Activated naive CD8-positive, alpha-beta T cell treated with anti-CD3 and anti-CD28 coated beads, Interleukin-2, amount 50 U/mL, for 16 hours (primary cell): ENCODE measurements around the gene SH3D21.

ENCODE experiments used
- DNase-seq: peaks from one replicate; pipeline ENCODE4 v3.0.0-alpha.2; 2020; ENCODE audit warnings: low read depth, low spot score

The SH3D21 gene

DNA sequence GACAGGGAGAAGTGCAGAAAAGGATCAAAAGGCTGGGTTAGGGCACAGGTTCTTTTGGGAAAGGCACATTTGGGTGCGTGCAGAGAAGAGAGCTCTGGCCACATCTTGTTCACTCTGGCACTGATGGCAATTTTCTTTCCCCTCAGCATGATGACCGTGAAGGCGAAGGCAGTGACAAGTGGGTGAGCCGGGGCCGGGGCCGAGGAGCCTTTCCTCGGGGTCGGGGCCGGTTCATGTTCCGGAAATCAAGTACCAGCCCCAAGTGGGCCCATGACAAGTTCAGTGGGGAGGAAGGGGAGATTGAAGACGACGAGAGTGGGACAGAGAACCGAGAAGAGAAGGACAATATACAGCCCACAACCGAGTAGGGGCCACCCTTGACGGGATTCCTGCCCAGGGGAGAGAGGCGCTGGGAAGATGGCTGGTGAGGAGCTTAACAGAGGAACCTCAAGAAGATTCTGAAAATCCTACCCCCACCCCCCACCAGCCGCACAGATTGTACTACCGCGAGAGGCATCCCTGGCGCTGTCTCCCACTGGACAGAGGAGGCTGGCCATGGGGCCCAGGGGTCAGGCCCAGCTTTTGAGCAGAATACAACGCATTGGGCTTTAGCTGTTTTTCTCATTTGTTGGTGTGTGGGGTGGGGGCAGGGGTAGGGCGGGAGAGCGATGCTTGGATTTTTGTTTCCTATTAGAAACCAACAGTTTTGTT, 2.4 kb upstream of the SH3D21 start:
- no peak for DNase-seq

- DNase-seq = no peak
These were observed 1.6 kb upstream of the SH3D21 start for GRCh38 chr1:36304521-36304920.

DNA sequence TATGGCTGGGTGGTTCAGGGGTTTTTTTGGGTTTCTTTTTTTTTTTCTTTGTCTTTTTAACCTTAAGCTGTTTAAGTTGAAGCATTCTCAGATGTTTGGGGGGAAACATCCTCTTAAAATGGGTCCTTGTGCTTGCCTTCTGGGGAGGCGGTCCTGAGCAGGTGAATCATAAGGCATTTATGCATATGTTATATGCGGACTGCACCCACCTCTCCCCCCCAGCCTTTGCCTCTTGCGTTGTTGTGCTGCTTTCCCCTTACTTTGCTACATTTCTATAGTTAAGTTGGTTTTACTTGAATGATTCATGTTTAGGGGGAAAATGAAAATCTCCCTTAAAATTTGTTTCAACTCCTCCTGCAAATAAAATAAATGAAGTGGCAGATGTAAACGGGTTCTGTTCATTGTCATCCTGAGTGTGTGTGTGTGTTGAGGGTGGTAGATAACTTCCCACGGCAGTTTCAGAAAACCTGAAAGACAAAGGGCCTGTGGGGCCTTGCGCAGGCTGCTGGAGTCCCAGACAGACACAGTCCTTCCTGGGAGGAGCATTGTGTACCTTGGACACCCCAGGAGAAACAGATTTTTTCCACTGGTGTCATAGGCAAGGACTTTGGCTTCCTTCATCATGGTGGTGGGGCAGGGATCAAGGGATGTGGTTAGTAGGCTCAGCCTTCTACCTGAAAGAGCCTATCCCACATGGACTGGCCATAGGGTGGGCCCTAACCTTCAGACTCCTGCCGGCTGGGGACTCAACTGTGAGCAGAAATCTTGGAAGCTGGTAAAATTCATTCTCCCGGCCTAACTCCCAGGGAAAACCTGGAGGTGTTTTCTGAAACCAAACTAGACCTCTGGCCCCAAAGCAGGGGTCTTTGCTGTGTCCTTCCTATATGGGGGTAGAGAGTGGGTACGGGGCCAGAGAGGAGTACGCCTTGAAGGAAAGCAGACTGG, 926 bp upstream of the SH3D21 start:
- DNase-seq = no peak

GRCh38 chr1:36305915-36306209, 306 bp upstream of the SH3D21 start:
- DNase-seq = no peak

GRCh38 chr1:36306902-36307456, 811 bp downstream of the SH3D21 start:
- DNase-seq = peak; percentile 87

- no peak for DNase-seq
These were observed 1.6 kb downstream of the SH3D21 start for GRCh38 chr1:36307601-36308330.

DNA sequence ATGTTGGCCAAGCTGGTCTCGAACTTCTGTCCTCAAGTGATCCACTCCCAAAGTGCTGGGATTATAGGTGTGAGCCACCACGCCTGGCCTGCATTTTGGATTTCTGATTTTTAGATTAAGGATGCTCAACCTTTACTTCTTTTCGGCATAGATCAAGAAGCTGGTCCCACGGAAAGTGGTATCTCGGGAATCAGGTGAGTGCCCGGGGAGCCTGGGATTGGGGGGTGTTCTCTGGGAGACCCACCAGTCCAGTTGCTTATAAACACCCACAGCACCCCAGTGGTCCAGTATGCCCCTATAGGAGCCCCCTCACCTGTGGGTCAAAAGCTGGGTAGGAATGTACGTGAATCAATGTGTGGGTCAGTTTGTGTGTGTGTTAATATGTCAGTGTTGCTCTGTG, 3.2 kb downstream of the SH3D21 start:
- DNase-seq = no peak

DNA sequence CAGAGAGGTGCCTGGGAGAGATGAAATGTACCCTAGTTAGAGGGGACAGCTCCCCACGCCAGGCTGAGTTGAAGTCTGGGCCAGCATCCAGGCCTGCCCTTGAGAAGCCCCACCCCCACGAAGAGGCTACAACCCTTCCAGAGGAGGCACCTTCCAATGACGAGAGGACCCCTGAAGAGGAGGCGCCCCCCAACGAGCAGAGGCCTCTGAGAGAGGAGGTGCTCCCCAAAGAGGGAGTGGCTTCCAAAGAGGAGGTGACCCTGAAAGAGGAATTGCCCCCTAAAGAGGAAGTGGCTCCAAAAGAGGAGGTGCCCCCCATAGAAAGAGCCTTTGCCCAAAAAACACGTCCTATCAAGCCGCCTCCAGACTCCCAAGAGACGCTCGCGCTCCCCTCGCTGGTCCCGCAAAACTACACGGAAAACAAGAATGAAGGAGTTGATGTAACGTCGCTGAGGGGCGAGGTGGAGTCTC, 14.2 kb downstream of the SH3D21 start:
- DNase-seq = no peak

DNA sequence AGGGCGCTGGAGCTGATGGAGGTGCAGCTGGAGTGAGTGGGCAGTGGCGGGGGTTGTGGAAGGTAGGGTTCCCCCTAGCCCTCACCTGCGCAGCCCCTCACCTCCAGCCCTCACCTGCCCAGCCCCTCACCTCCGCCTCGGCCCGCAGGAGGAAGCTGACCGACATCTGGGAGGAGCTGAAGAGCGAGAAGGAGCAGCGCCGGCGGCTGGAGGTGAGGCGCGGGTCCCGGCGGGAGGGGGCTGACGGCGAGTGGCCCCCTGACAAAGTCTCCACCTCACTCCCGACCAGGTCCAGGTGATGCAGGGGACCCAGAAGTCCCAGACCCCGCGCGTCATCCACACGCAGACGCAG, 14.6 kb downstream of the SH3D21 start:
- DNase-seq = no peak

GRCh38 chr1:36321119-36321951, 15.2 kb downstream of the SH3D21 start:
- DNase-seq = no peak

GRCh38 chr1:36322041-36322785, 16.0 kb downstream of the SH3D21 start:
- DNase-seq = no peak

DNA sequence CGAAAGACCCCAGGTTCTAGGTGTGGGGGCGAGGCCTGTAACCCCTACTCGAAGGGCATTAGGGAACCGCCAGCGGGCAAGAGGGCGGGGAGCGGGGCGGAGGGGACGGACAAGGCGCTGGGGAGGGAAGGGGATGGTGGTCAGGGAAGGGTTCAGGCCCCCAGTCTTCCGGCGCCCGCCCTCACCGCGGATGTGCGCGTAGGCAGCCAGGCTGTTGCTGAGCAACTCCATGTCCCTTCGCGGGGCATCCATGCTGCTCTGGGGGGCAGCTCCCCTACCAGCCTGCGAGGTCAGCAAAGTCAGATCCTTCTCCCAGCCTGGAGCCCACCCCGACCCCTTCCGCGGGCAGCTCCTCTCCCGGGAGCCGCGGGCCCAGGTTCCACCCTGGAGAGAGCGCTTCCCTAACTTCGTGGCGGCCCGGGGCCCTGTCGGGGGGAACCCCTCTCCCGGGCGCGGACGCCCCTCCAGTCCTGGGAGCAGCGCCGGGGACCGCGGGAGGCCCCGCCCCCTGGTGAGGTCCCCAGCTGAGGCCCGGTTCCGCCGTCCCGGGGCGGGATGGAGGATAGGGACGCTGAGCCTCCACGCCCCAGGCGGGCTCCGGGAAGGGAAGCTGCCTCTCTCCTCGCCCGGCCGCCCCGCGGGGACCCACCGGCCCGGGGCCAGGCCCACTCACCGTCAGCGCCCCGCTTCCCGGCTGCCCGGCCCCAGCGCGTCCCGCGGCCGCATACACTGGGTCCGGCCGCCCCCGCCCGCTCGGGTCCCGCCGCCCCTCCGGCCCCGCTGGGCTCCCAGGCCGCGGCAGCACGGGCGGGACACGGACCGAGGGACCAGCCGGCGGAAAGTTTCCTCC, 16.8 kb downstream of the SH3D21 start:
- no peak for DNase-seq

DNA sequence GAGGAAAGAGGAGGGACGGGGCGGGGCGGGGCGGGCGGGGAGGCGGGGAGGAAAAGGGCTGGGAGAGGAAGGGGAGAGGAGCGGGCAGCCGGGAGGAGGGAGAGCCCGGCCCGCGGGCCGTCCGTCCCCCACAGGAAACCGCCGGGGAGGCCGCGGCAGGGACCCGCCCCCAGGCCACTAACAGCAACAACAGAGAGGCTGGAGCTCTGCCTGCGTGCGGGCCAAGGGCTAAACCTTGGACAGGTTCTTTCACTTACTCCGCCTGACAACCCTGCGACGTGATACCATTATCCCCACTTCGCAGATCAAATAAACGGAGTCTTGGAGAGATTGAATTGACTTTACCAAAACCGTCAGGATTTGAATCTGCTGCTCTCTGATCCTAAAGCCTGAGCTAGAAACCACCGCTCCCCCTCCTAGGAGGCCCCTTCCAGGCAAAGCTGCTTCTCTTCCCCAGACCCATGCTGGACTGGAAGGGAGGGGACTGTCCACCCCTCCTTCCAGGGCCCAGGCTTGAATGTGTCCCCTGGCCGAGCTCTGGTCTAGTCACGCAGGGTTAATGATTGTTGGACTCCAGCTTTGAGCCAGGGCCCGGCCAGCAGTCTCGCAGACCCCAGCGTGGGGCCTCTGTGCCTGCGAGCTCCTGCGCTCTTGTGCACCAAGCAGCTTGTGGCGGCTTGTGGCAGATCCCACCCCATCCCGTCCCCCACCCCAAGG, 17.6 kb downstream of the SH3D21 start, which contains the start of gene EVA1B:
EVA1B (minus strand) TSS at position 10 of the 717 bp plus-strand sequence. CDS start 608 bp downstream, outside the sequence.
- DNase-seq = no peak

DNA sequence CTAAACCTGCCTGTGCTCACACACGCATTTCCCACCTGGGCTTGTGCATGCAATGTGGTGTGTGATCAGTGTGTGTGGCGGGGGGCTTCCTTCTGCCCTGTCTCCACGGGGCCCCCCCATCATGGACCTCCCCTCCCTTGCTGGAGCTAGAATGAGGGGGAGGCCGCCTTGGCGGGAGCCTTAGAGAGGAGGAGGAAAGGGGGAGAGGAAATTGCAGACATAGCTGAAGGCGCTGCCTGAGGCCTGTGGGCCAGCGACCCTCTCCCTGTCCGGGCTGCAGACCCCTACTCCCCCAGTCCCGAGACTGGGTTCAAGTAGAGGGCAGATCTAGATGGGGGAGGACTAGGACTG, 18.2 kb downstream of the SH3D21 start:
- DNase-seq = no peak

DNA sequence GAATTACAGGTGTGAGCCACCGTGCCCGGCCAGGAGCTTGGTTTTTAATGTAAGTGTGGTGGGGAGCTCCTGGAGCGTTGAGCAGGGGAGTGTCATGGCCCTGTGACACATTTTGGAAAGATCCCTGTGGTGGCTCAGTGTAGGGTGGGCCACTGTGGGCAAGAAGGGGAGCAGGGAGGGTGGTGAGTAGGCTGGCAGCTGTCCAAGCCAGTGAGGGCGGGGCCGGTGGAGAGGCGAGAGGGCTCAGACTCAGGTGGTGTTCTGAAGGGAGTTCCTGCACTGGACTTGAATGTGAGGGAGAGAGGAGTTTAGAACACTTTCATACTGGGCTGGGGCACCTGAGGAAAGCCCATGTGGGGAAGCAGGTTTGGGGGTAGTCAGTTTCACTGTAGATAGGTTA, 20.3 kb downstream of the SH3D21 start:
- DNase-seq = no peak

DNA sequence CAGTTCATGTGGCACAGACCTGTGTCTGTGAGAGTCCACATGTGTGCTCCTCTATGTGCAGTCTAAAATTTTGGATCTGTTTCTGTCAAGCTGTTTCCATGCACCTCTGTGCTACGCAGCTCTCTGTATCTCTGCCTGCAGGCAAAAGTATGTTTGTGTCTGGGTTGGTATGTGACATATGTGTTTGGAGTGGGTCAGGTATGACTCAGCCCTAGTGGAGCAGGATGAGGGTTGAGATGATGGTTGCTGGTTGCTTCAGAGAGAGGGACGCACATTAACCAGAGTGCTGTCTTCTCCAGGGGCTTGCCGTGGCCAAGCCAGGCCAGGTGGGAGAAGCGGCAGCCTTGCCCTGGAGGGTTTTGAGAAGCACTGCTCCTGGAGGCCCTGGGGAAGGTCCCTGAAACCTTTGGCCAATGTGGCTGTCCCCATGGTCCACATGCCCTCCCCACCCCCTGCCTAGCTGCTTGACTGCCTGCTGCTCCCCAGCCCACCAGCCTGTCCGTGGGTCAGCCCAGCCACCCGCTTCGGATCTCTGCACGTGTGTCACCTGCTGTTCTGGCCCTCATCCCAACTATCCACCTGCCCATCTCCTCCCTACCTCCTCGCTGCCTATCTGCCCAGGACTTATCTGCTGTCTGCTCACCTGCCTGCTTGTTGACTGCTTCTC, 21.4 kb downstream of the SH3D21 start:
- no peak for DNase-seq

GRCh38 chr1:36328088-36328480, 21.9 kb downstream of the SH3D21 start:
- DNase-seq = no peak

- DNase-seq = no peak
These were observed 22.5 kb downstream of the SH3D21 start for GRCh38 chr1:36328713-36329112.
